Renal pelvis (tissue), 4 donors: Measurements from ENCODE around the gene DNAJC3. TPM values are rescaled to one million over a fixed set of nuclear protein-coding genes. Genes with fewer than 3 reads are reported as not detected.
A peak's percentile ranks its signal among the peaks of the same experiment; 100 is the strongest.
"Not testable (repeated sequence)": the region's sequence is repeated elsewhere in the genome, so short reads cannot be mapped to it uniquely, and the experiment has no call there.

Experiments used
- DNase-seq: peaks from one replicate; pipeline ENCODE4 v3.0.0-alpha.2; 2013
- polyA plus RNA-seq, 3 donors: library from polyadenylated mRNA; unstranded; fragments of 120-200 nt; gene quantifications; one replicate each; pipeline ENCODE4 v1.2.1, GENCODE V29; 2013; ENCODE audit not compliant: insufficient read length in 3 of 3

Gene DNAJC3
- polyA plus RNA-seq, 3 donors, result 33.4 to 39.6 (median 34.7) TPM

- no peak for DNase-seq
These were observed 17.4 kb upstream of the DNAJC3 start for GRCh38 chr13:95659500-95659899.

DNA sequence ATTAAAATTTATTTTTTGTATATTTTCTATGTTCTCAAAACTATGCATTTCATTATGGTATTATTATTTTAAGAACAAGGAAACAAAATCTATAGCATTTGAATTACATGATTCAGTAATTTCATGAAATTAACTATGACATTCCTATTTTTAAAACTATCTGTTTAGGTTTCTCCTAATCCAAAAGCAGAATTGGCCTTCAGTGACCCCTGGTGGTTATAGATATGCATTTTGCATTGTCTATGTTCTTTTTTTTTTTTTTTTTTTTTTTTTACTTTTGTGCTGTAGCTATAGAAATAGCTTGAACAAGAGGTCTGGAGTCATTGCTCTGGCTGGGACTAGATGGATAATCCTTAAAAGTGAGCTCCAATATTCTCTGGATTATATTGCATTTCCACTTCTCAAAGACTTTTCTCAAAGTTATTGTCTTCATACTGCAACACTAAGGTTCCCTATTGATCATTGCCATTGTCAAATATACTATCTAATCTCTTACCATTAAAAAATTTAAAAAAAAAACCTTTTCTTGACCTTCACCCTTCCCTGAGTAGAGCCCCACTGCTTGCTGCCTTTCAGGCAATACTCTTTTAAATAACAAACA, 15.9 kb upstream of the DNAJC3 start:
- peak; percentile 39 for DNase-seq

DNA sequence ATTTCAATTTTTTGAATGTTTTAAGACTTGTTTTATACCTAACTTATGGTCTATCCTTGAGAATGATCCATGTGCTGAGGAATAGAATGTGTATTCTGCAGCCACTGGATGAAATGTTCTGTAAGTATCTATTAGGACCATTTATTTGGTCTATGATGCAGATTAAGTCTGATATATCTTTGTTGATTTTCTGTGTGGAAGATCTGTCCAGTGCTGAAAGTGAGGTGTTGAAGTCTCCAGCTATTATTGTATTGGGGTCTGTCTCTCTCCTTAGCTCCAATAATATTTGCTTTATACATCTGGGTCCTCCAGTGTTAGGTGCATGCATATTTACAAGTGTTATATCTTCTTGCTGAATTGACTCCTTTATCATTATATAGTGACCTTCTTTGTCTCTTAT, 9.7 kb upstream of the DNAJC3 start:
- not testable (repeated sequence) for DNase-seq

DNA sequence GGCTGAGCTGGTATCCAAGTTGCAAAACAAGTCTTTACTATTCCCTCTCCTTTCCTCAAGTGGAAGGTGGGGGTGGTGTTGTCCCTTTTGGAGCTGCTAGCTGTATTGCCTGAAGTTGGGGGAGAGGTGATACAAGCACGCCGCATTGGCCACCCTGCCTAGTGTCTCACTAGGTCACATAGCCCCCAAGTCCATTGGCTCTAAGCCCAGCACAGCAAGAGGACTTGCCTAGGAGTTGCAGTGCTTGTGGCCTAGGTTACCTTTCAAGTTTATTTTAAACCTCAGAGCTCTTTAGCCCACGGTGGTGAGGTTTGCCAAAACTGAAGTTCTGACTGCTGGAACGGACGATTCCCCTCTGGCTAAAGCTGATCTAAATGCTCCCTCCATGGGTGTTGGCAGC, 5.3 kb upstream of the DNAJC3 start:
- DNase-seq, result no peak

GRCh38 chr13:95676105-95676761, 706 bp upstream of the DNAJC3 start:
- peak; percentile 49 for DNase-seq

DNA sequence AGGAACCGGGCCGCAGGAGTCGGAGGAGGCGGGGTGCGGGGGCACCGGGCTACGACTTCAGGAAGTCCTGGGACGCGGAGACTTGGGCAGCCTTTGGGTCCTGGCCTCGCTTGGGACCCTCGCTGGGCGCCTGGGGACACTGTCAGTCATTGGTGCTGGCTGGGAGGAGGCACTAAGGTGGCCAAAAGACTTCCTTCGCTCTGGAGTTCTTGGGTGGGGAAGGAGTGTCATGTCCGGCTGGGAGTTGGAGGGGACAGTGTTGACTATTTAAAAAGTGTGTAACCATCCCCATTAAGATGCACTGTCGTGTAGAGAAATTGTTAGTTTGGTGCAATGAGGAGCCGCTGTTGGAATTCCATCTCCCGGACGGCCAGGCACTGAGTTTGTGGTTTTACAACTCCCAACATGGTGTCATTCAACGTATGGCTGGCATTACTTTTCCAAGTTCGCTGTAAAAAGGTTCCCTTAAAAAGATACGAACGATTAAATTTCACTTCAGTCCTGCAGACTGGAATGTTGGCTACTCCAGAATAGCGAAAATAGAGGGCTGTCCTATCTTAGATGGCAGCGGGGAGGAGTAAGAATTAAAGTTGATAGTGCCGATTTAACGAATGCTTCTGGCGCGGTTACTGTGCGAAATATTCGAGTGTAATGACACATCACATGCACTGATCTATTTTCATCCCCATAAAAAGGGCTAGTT, 776 bp downstream of the DNAJC3 start:
- DNase-seq, result peak; percentile 22

DNA sequence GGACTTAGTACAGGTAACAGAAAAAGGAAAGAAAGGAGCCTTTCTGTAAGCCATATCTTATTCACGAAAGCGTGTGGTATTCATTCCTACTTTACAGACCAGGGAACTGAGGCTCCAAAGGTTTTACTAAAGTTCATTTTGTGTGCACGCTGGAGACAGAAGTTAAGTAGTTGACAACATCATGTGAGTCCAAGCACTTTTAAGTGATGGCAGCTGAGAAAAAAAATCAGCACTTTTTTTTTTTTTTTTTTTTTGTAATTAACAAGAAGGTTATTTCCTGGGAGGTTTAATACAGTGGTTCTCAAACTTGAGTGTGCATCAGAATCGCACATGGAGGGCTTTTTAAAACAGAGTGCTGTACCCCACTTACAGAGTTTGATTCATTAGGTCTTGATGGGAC, 2.0 kb downstream of the DNAJC3 start:
- DNase-seq, result no peak

DNA sequence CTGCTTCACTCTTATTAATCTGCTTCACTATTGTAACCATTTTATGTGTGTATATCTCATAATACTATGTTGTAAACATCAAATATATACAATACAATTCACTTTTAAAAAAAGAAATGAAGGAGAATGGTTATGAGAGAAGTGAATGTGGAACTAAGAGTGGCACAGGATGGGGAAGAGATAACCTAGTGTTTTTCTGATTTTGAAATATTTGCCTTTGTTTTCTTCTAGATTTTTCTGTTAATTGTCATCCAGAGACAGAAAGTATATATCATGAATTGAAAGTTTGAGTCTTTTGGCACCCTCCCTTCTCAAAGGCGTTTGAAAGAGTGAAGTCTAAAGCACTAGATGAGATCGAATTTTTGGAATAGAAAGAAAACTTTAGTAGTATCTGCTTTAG, 2.8 kb downstream of the DNAJC3 start:
- DNase-seq, result no peak

DNA sequence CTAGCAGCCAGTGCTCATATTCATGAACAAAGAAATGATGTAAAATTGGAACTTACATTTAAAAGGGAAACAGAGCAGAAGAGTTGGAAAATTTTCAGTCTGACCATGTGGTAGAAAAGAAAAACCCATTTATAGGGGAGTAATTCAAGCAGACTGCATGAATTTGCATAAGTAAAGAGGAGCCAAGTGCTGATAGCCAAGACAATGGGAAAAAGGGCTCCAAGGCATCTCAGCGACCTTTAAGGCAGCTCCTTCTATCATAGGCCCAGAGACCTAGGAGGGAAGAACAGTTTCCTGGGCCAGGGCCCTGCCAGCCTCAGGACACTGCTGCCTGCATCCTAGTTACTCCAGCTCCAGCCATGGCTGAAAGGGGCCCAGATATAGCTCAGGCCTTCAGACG, 7.5 kb downstream of the DNAJC3 start:
- DNase-seq, result no peak

DNA sequence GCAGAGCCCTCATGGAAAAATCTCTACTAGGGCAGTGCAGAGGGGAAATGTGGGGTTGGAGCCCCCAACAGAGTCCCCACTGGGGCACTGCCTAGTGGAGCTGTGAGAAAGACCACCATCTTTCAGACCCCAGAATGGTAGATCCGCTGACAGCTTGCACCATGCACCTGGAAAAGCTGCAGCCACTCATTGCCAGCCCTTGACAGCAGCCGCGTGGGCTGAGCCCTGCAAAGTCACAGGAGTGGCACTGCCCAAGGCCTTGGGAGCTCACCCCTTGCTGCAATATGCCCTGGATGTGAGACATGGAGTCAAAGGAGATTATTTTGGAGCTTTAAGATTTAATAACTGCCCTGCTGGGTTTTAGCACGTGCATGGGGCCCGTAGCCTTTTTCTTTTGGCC, 8.0 kb downstream of the DNAJC3 start:
- DNase-seq, result not testable (repeated sequence)

GRCh38 chr13:95689582-95689926, 12.6 kb downstream of the DNAJC3 start:
- no peak for DNase-seq

GRCh38 chr13:95690986-95691385, 14.0 kb downstream of the DNAJC3 start:
- DNase-seq, result not testable (repeated sequence)

- DNase-seq, result no peak
These were observed 20.2 kb downstream of the DNAJC3 start for GRCh38 chr13:95697052-95697680.

DNA sequence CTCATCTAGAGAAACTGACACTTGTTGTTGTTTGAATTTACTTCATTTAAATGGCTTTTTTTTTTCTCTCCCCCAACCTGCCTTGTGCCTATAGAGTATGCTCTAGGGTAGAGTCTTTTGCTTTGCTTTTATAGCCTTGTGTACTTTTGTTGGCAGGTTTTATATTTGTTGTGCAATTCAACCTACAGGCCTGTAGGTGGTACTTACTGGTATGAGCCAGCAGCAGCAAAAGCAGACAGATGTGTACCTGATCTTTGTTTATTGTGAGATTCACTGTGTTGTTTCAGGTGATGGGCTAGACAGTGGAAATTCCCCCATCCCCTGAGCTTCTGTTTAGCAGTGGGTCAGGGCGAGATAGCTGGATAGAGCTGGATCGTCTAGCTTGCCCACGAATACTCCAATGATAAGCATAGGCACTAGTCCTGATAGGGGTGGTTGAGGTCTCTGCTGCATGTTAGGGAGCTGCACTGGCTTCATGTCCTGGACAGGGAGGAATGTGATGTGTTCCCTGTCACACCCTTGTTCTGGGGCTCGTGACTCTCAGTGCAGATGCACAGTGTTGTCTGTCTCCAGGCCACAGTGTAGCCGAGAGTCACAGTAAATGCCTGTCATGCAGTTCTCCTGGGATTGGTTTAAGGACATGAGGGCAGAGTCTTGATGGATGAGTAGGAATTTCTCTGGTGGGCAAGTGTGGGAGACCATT, 21.3 kb downstream of the DNAJC3 start:
- no peak for DNase-seq

DNA sequence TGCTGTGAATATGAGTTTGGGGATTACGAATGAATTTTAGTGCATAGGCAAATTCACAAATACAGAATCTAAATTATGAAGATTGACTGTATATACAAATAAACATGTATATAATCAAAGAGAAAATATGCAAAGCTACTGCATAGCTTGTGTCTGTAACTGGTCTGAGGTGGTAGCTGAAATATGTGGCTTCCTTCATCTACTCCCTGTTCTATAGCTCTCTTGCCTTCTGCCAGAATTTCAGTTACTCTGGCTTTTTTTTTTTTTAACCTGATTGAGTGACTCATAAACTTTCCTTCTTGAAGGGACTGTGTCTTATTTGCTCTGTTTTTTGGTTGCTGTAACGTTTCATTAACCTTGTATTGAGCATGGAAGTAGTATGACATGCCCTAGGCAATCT, 26.6 kb downstream of the DNAJC3 start:
- no peak for DNase-seq

GRCh38 chr13:95704510-95704909, 27.6 kb downstream of the DNAJC3 start:
- no peak for DNase-seq

DNA sequence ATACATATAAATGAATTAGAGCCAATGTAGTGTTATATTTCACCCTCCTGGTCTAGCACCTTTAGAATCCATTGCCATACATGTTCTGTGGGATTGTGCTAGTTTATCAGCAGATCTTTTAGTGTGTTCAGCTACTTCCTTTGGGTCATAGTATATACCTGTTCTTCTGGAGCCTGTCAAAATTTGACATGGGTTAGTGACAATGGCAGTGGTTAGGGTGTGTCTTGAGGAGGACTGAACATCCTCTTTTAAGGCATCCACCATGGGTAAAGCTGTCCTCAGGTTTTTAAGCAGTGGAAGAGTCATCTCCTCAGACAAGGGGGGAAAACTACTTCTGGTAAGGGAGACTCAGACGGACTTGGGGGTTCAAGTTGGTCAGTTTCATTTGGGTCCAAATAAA, 29.4 kb downstream of the DNAJC3 start:
- no peak for DNase-seq

DNA sequence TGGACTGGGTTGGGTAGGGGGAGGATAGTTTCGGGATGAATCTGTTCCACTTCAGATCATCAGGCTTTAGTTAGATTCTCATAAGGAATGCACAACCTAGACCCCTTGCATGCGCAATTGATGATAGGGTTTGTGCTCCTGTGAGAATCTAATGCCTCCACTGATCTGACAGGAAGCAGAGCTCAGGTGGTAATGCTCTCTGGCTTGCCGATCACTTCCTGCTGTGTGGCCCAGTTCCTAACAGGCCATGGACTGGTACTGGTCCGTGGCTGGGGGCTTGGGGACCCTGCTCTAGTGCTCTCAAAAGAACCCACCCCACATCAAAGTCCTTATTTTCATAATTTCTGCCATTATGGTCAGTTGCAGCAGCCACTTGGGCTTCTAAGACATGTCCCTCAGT, 30.1 kb downstream of the DNAJC3 start:
- no peak for DNase-seq

DNA sequence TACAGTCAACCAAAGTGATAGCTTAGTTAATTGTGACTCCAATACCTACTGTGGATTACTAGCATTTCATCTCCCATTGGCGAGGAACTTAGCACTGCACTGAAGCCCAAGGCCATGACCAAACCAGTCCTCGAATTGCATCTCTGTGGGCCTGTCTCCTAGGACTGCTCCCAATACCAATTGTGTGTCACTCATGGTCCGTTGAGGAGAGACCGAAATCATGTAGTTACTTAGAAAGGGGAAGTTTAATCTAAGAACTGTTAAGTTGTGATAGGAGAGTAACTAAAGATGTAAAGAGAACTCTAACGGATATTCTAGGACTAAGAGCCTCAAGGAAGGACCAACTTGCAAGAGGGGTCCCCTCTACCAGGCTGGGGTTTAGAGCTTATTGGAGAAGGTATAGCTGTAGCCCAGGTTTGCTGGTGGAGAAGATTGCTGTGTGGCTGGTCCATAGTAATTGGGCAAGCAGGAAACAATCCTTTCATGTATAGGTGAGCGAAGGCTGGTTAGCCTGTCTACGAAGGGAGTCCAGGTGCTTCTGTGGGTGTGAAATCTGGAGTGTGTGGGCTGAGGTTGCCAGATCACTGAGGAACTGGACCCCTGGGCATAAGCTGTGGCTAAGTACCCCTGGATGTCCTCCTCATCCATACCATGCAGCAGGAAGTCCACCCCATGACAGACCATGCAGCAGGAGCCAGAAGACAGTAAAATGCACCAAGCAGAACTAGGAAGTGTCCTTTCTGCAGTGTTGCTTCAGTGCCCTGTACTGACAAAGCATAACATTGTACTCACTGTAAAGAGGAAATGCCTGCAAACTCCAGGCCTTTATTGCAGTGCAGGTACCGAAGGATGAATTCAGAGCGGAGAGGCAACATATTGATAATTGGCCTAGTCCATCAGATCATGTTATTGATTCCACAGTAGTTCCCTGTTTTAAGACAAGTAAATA, 30.8 kb downstream of the DNAJC3 start:
- DNase-seq, result no peak

DNA sequence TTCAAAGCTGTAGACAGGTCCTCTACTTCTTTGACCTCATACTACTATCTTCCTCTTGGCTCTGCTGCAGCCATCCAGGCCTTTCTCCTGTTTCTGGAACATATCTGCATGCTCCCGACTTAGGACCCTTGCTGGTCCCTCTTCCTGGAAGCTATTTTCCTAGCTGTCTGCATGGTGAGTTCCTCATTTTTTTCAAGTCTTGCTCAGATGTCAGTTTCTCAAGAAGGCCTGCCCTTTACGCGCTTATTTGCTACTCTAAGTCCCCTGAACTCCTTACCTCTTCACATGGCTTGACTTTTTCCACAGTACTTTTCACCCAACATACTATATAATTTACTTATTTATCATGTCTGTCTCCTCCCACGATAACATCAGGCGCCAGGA, 31.4 kb downstream of the DNAJC3 start:
- DNase-seq, result no peak

DNA sequence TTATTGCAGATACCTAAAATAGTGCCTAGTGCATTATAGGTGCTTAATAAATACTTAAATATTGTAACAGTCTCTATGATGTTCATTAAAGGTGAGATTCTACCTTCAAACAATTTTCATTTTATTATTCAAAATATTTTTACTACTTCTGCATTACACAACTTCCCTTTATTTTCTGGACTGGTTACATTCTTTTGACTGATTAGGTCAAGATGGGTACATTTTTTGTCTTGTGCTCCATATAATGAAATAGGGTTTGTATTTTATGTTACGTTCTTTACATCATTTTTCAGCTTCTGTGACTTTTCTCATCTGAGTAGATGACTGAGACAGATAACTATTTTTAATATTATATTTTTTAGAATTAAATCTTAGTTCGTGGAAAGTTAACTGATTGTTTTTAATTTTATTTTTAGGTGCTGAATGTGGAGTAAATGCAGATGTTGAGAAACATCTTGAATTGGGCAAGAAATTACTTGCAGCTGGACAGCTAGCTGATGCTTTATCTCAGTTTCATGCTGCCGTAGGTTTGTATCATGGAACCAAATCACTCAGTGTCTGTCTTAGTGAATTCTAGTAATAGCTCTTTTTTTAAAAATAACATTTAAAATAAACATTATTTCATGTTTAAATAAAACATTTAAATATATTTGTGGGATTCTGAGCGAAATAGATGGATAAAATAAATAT, 32.0 kb downstream of the DNAJC3 start:
- no peak for DNase-seq
